Measurements from ENCODE around the gene CNIH3.

- no peak for TF ChIP-seq POLR2A (IDR thresholded peaks at IDR 0.05; ENCODE audit: low read depth, low read length)
- TF ChIP-seq CTCF (conservative IDR thresholded peaks at IDR 0.05; ENCODE audit: low read depth, low read length) = no peak
- no peak for TF ChIP-seq RCOR1 (IDR thresholded peaks at IDR 0.05; ENCODE audit: insufficient replicate concordance, low read length)
- TF ChIP-seq CEBPB (IDR thresholded peaks at IDR 0.05; ENCODE audit: low read depth, low read length) = no peak
- TF ChIP-seq SMC3 (IDR thresholded peaks at IDR 0.05; ENCODE audit: low read depth, low read length) = no peak
- no peak for TF ChIP-seq USF2 (IDR thresholded peaks at IDR 0.05; ENCODE audit: low read depth, low read length)
- no peak for TF ChIP-seq CHD1 (IDR thresholded peaks at IDR 0.05; ENCODE audit: low read depth, low read length)
- TF ChIP-seq MAZ (IDR thresholded peaks at IDR 0.05; ENCODE audit: borderline replicate concordance, low read depth, low read length) = no peak
- TF ChIP-seq MXI1 (IDR thresholded peaks at IDR 0.05; ENCODE audit: borderline replicate concordance, low read depth, low read length) = no peak
- no peak for TF ChIP-seq FOS (IDR thresholded peaks at IDR 0.05; ENCODE audit: low read depth, low read length)
- no peak for TF ChIP-seq BHLHE40 (IDR thresholded peaks at IDR 0.05; ENCODE audit: low read depth, low read length)
- no peak for TF ChIP-seq MAFK (IDR thresholded peaks at IDR 0.05; ENCODE audit: low read depth, low read length)
- TF ChIP-seq RAD21 (IDR thresholded peaks at IDR 0.05; ENCODE audit: low read length) = no peak
Observed at GRCh38 chr1:224651188-224651587, 35.1 kb downstream of the CNIH3 start.

All from IMR-90 (cell line).